GM19328 (cell line): Measurements from ENCODE around the gene GTPBP6.
"Not testable (repeated sequence)": the region's sequence is repeated elsewhere in the genome, so short reads cannot be mapped to it uniquely, and the experiment has no call there.

Source experiments
- ATAC-seq: cut with Tn5 transposase; IDR thresholded peaks from one replicate; pipeline ENCODE4 v1.9.1; 2021; ENCODE audit warnings: mild to moderate bottlenecking, moderate library complexity; ENCODE audit not compliant: unreplicated experiment

The GTPBP6 gene

GRCh38 chrX:351736-352135 lies 33.1 kb upstream of the GTPBP6 start:
- ATAC-seq, result no peak

- not testable (repeated sequence) for ATAC-seq
These were observed 32.7 kb upstream of the GTPBP6 start for GRCh38 chrX:351324-351641.

GRCh38 chrX:350534-351323 lies 32.1 kb upstream of the GTPBP6 start:
- no peak for ATAC-seq

- no peak for ATAC-seq
These were observed 31.5 kb upstream of the GTPBP6 start for GRCh38 chrX:350148-350533.

GRCh38 chrX:349702-350101 lies 31.1 kb upstream of the GTPBP6 start:
- ATAC-seq, result no peak

- no peak for ATAC-seq
These were observed 30.6 kb upstream of the GTPBP6 start for GRCh38 chrX:349196-349595.

- no peak for ATAC-seq
These were observed 30.0 kb upstream of the GTPBP6 start for GRCh38 chrX:348461-349117.

GRCh38 chrX:347351-348117 lies 28.9 kb upstream of the GTPBP6 start:
- ATAC-seq, result no peak

GRCh38 chrX:346034-346813 lies 27.6 kb upstream of the GTPBP6 start:
- ATAC-seq, result no peak

GRCh38 chrX:345020-345925 lies 26.7 kb upstream of the GTPBP6 start:
- ATAC-seq, result no peak

- ATAC-seq, result no peak
These were observed 25.8 kb upstream of the GTPBP6 start for GRCh38 chrX:344371-344901.

GRCh38 chrX:341541-342101 lies 23.0 kb upstream of the GTPBP6 start:
- no peak for ATAC-seq

GRCh38 chrX:340641-341423 lies 22.2 kb upstream of the GTPBP6 start:
- ATAC-seq, result no peak

GRCh38 chrX:340121-340520 lies 21.5 kb upstream of the GTPBP6 start:
- no peak for ATAC-seq

GRCh38 chrX:338836-339400 lies 20.3 kb upstream of the GTPBP6 start:
- ATAC-seq, result no peak

- ATAC-seq, result no peak
These were observed 19.8 kb upstream of the GTPBP6 start for GRCh38 chrX:338281-338835.

GRCh38 chrX:337331-337831 lies 18.8 kb upstream of the GTPBP6 start:
- ATAC-seq, result no peak

GRCh38 chrX:336227-336626 lies 17.6 kb upstream of the GTPBP6 start:
- ATAC-seq, result no peak
